H1 (cell line): ENCODE measurements around the gene ZNF496. TPM values are rescaled to one million over a fixed set of nuclear protein-coding genes. Genes with fewer than 3 reads are reported as not detected.

ENCODE experiments used
- BCL11A ChIP-seq, 2 experiments: IDR thresholded peaks; one replicate each; pipeline ENCODE4 v1.6.1; 2011; ENCODE audit warnings: low read depth in 2 of 2, low read length in 2 of 2, mild to moderate bottlenecking in 2 of 2
- BRCA1 ChIP-seq: IDR thresholded peaks from 2 replicates; pipeline ENCODE4 v1.6.1; 2012; ENCODE audit warnings: low read depth, low read length, improper control_type of control experiment
- CBX5 ChIP-seq: fragments of 300-800, 300-1000 bp; sonication (generic); IDR thresholded peaks from 2 replicates; pipeline ENCODE4 v1.7.1; 2016; ENCODE audit warnings: antibody characterized with exemption, low read length, low read depth
- CEBPB ChIP-seq: IDR thresholded peaks from 2 replicates; pipeline ENCODE4 v1.6.1; 2012; ENCODE audit warnings: low read depth, low read length
- GABPA ChIP-seq: IDR thresholded peaks from 2 replicates; pipeline ENCODE4 v1.6.1; 2011; ENCODE audit warnings: mild to moderate bottlenecking, low read length, moderate library complexity, borderline replicate concordance; ENCODE audit not compliant: insufficient read depth
- KDM1A ChIP-seq: fragments of 200-600, 300-600 bp; sonication (generic); IDR thresholded peaks from 2 replicates; pipeline ENCODE4 v1.7.1; 2016; ENCODE audit warnings: mild to moderate bottlenecking, low read length, borderline replicate concordance
- SIN3A ChIP-seq, 2 experiments: IDR thresholded peaks in 1 of 2; conservative IDR thresholded peaks in 1 of 2; 2 replicates each; pipeline ENCODE4 v1.6.1; 2011 to 2012; ENCODE audit warnings: low read length in 2 of 2, improper control_type of control experiment in 1 of 2, low read depth in 1 of 2, mild to moderate bottlenecking in 1 of 2
- SP1 ChIP-seq: IDR thresholded peaks from 2 replicates; pipeline ENCODE4 v1.6.1; 2011; ENCODE audit warnings: low read depth, low read length
- SP4 ChIP-seq: IDR thresholded peaks from 2 replicates; pipeline ENCODE4 v1.6.1; 2012; ENCODE audit warnings: low read length, inconsistent platforms
- polyA plus RNA-seq, 7 experiments: library from polyadenylated mRNA; depleted of rRNA in 3 of 7; stranded (reverse) in 5 of 7; unstranded in 2 of 7; fragments of >200 nt in 5 of 7; fragments of 200-250 nt in 2 of 7; gene quantifications; 1 replicate in 5 of 7; 2 replicates in 1 of 7; 4 replicates in 1 of 7; pipeline versions ENCODE4 v1.2.1 to v1.2.3, GENCODE V29; 2011 to 2013; ENCODE audit warnings: missing spikeins in 2 of 7, mixed read lengths in 2 of 7
- total RNA-seq: library from RNA; stranded (reverse); fragmentation: NEBNext Ultra II Directional; extraction: Animal tissue kit (Norgen Biotek cat#: 25700); gene quantifications from 2 replicates; pipeline ENCODE4 v1.2.1, GENCODE V29; 2021
- TF ChIP-seq, protein P1 (sequence below): IDR thresholded peaks from 2 replicates; pipeline ENCODE4 v1.6.1; 2012; ENCODE audit warnings: low read length, inconsistent platforms

Gene ZNF496
- total and polyA plus RNA-seq, 2 of the 8 experiments (the other 6 are each of a cell fraction or from before 2014, with no cell fraction given): 27.9 to 71.4 TPM

DNA sequence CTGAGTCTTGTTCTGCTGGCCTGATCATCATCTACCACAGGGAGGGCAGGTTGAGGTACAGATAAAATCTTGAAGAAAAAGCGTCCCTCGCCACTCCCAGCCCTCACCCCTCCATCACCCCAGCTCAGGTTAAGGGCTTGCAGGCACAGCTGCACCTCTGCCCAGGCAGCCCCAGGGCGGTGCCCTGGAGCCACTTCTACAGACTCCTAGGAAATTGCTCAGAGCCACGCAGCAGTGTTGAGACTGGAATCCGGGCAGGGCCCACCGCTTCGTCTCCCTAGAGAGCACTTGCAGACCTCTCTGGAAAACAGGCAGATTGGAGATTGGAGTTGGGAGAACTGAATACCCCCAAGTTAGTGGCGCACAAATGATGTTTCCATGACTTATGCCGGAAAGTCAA is 40.5 kb downstream of the ZNF496 start (continued):
- TF ChIP-seq GABPA (no peak), BRCA1 (no peak), KDM1A (no peak), SIN3A (conservative IDR thresholded peaks at IDR 0.05 in 1 of 2, IDR thresholded peaks at IDR 0.05 in 1 of 2; ENCODE audit: low read depth in 1 of 2, low read length in 2 of 2) (no peak), BCL11A (IDR thresholded peaks at IDR 0.05; ENCODE audit: low read depth in 2 of 2, low read length in 2 of 2) (no peak), SP4 (no peak), SP1 (no peak), CBX5 (no peak), CEBPB (no peak)
- TF ChIP-seq, protein P1, sequence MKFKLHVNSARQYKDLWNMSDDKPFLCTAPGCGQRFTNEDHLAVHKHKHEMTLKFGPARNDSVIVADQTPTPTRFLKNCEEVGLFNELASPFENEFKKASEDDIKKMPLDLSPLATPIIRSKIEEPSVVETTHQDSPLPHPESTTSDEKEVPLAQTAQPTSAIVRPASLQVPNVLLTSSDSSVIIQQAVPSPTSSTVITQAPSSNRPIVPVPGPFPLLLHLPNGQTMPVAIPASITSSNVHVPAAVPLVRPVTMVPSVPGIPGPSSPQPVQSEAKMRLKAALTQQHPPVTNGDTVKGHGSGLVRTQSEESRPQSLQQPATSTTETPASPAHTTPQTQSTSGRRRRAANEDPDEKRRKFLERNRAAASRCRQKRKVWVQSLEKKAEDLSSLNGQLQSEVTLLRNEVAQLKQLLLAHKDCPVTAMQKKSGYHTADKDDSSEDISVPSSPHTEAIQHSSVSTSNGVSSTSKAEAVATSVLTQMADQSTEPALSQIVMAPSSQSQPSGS: no peak
